NCI-H2081 (cell line): ENCODE measurements around the gene CORO2B.

Experiments used
- DNase-seq, 2 experiments: peaks; one replicate each; lab custom pipeline; 2025; lab: John Stamatoyannopoulos, UW

Gene CORO2B

DNA sequence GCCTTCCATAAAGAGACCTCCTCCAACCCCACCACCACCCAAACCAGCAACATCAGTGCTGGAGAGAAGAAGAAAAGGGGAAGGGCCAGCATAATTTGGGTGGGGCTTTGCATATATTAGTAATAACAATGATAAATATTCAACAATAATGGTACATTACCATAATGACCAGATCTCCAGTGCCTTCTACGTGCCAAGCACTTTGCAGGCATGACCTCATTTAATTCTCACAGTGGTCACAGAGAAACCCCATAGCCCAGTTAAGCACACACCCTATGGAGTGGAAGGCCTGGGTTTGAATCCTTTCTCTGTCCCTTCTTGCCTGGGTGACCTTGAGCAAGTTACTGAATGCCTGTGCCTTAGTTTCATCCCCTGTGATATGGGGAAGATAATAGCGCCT is 49.2 kb downstream of the CORO2B start:
- DNase-seq: no peak

DNA sequence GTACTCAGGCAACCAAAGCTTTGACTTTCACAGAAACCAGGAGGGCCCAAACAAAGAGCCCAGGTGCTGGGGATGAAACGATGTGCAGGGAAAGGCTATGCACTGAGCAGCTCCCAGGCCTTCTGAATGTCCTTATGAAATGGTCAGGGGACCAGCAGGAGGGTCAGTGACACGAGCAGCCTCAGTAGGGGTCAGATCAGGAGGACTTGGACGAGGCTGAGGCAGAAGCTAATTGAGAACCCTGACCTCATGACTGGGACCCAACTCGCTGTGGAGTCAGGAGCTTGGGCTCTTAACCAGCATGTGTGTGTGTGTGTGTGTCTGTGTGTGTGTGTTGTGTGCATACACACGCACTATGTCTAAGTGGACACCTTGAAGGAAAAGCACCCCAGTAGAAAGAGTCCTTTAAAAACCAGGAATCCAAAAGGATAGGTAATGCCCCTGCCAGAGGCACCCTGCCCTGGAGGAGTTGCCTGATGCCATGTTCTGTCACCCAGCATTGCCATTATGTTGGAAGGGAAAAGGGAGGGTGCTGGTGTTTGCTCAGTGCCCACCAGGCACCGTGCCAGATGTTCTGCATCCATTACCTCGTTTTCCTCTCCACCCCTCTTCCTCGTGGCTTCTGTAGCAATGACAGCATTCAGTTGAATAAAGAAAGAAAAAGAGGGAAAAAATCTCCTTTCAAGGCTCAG is 50.9 kb downstream of the CORO2B start:
- peak; percentile 53 to 72 for DNase-seq

GRCh38 chr15:68630211-68630555 is 51.4 kb downstream of the CORO2B start:
- DNase-seq: no peak

DNA sequence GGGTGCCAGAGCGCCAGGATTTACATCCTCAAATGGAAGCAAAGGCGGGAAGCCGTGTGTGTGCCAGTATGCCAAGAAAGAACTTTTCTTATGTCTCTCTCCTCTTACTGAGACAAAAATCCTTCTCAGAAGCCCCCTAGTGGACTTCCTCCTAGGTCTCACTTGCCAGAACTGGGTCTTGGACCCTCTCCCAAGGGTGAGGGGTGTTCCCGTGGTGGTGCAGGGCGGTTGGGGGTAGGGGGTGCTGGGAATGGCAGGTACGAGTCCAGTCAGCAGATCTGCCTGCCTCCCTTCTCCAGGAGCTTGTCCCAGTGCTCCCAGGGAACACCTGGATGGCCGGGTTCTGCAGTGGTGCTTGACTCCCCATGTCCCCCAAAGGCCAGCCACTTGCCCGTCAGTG is 52.0 kb downstream of the CORO2B start:
- no peak for DNase-seq

GRCh38 chr15:68631601-68632051 is 52.8 kb downstream of the CORO2B start:
- peak in 1 of 2 experiments; percentile 8 for DNase-seq

DNA sequence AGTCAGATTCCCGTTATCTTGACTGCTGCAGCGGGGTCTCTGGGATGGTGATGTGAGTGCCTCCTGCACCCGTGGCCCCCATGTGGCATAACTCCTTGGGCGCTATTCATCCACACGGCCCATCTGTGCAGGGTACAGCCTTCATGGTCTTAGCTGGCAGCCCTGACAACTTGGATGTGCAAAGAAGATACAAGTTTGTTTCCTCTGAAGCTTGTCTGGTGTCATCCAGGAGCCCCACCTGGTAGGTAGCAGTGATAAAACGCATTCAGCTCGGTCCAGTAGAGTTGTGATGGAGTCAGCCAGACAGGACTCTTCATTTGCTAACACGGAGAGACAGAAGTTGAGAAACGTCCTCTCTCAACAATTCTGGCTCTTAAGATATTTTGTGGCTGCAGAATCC is 53.3 kb downstream of the CORO2B start:
- DNase-seq: no peak

DNA sequence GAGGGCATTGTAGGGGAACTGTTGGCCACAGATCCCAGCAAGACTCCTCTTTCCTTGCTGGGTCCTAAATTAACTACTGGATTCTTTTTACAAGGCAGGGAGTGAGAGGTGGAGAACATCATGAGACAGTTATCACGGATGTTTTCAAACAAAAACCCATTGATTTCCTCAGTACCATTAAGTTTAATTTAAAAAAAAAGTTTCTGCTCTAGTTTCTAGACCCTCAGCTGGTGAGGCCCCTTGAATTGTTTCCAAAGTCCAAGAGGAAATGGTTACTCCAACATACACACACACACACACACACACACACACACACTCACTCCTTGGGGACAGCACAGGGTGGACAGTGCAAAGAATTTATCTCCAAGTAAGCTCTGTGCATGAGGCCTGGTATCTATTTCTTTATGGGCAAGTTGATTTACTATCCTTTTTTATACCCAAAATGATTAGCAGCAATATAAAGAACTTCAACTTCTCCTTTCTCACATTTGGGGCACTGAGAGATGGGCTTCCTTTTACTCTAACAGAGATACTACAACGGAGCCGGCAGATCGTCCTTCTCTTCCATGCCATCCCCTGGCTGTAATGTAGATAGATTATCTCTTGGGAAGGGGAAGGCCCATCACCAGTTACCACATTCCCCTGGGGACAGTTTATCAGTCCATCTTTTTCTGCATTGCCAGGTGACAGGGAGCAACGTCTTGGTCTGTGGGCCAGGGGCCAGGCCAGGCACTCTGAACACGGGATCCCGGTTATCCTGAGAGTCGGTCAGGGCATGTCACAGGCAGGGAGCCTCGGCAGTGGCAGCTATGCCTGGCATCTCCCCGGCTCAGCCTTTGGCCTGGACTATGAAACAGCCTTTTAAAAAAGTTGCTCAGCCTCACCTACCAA is 54.7 kb downstream of the CORO2B start:
- DNase-seq: no peak

- no peak for DNase-seq
Measured at GRCh38 chr15:68634122-68634482, 55.3 kb downstream of the CORO2B start.

GRCh38 chr15:68634531-68634930 is 55.7 kb downstream of the CORO2B start:
- no peak for DNase-seq

- DNase-seq: no peak
Measured at GRCh38 chr15:68635141-68635540, 56.3 kb downstream of the CORO2B start.

- DNase-seq: no peak
Measured at GRCh38 chr15:68636256-68636655, 57.5 kb downstream of the CORO2B start.

- peak; percentile 50 to 62 for DNase-seq
Measured at GRCh38 chr15:68637767-68638404, 59.1 kb downstream of the CORO2B start.

GRCh38 chr15:68638953-68639515 is 60.2 kb downstream of the CORO2B start:
- no peak for DNase-seq

DNA sequence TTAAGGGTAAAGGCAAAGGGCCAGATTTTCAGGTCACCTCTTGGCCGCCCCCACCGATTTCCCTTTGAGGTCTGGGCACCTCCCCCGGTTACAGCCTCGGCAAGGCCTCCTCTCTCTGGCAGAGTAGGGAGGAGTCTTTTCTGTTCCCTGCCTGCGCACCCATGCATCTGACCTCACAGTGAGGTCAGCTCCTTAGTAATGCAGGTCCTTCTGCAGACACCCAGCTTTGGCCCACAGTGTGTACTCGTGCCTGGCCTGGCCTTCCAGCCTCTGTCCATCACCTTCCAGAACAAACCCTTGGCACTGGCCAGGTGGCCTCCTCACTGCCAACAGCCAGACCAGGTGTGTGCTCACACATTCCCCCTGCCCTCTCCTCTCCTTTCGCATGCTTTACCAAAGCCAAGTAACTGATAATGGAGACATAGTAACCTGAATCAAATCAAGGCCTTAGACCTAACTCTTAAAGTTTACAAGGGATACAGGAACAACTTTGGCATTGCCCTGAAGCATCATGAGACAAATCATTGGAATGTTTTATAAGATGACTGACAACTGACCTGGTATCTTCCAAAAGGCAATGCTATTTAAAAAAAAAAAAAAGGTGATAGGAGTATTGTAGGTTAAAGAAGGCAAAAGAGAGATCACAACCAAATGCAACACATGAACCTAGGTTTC is 61.3 kb downstream of the CORO2B start:
- DNase-seq: no peak

GRCh38 chr15:68640791-68641331 is 62.1 kb downstream of the CORO2B start:
- no peak for DNase-seq

- no peak for DNase-seq
Measured at GRCh38 chr15:68641376-68641775, 62.6 kb downstream of the CORO2B start.

- DNase-seq: no peak
Measured at GRCh38 chr15:68642491-68642845, 63.7 kb downstream of the CORO2B start.

DNA sequence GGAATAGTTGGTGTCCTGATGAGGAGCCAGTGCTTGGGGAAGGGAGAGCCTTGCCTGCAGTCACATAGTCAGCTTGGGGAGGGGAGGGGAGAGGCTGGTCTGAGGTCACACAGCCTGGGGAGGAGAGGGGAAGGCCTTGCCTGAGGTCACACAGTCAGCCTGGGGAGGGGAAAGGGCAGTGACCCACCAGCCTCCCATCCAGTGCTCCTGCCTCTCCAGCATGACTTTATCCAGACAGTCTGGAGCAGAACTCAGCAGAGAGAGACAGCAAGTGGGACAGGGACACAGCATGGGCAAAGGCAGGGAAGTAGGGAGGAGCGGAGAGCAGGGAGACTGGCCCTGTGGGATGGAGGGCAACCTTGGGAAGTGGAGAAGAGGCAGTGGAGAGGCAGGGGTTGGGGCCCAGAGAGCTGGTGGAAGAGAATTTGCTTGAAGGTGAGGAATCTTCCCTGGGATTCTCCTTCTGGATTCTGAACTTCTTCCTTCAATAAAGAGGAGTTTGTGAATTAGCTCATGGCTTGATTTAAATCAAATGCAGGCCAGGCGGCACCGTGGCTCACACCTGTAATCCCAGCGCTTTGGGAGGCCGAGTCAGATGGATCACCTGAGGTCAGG is 64.5 kb downstream of the CORO2B start:
- DNase-seq: no peak

- DNase-seq: no peak
Measured at GRCh38 chr15:68644083-68644904, 65.5 kb downstream of the CORO2B start.

DNA sequence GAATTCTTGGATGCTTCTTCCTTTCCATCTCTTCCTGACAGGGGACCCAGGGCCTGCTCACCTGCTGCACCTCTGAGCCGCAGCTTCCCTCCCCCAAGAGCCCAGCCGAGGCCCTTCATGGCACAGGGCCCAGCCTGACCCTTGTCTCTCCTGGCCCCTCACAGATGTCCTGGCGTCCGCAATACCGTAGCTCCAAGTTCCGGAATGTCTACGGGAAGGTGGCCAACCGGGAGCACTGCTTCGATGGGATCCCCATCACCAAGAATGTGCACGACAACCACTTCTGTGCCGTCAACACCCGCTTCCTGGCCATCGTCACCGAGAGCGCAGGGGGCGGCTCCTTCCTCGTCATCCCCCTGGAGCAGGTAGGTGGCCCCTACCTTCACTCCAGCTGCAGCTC is 66.2 kb downstream of the CORO2B start:
- no peak for DNase-seq

GRCh38 chr15:68646156-68646555 is 67.4 kb downstream of the CORO2B start:
- DNase-seq: no peak
